Fibroblast of skin of left quadriceps (primary cell): ENCODE measurements around the gene MTCP1.

Source experiments
- DNase-seq, 2 experiments: peaks; one replicate each; pipeline ENCODE4 v3.0.0-alpha.2; 2013; ENCODE audit warnings: low read depth in 2 of 2

MTCP1 gene

DNA sequence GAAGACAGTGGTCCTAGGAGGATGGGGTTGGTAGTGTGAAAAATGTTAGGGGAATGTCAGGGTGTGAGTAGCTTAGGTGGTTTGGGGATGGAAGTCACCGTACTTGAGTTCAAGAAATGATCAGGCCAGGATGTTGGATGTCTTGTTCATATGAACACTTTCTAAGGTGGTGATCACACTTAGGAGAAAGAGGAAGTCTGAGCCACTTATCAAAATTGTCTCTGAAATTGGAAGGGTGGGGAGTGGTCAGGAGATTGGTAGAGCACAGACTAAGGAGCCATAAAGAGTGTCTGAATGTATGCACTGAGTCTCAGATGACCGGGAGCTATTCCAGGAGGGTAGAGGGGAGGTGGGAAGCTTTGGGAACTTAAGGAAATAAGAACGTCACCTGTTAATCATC is 17.3 kb downstream of the MTCP1 start:
- DNase-seq, result no peak

DNA sequence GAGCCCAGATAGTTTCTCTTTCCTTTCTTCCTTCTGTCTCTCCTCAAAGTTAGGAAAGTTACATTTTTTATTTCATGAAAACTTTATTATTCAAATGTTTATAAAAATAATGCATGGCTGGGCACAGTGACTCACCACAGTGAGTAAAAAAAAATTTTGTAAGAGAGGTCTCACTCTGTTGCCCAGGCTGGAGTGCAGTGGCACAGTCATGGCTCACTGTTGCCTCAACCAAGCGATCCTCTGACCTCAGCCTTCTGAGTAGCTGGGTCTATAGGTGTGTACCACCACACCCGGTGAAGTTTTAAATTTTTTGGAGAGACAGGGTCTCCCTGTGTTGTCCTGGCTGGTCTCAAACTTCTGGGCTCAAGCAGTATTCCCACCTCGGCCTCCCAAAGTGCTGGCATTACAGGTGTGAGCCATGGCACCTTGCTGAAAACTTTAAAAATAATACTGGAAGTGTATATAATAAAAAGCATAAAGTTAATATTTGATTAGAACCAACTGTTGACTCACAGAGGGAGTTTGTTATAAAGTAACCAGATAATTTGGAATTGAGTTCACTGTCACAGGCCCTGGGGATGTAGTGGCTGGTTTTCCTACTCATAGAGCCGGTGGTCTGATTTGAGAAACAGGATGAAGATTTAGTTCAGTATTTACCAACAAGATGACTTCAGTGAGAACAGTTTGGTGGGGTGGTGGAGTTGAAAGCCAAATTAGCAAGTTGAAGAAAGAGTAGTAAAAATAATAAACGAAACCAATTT is 18.0 kb downstream of the MTCP1 start:
- DNase-seq, result no peak

DNA sequence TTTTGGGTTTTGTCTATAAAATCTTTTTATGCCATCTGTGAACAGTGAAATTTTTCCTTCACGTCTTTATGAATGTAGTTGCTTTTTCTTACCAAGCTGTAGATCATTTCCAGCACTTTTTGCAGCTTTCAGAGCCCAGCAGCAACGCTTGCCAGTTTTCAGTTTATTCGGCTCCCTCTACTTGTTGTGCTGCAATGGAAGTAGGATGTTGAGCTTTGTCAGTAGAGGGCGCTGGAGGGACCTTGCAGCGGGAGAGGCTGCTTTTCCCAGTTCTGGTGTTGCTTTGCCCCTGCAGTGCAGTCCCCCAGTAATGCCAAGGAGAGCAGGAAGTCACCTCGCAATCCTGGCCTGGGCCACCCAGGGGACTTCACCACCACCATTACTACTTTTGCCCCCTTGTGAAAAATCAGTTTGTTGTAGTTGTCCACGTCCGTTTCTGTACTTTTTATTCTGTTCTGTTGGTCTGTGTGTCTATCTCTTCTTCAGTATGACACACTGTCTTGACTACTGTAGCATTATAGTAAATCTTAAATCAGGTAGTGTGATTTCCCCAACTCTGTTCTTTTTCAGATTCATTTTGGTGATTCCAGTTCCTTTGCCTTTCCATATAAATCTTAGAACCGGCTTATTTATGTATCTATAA is 21.8 kb downstream of the MTCP1 start:
- DNase-seq, result no peak

DNA sequence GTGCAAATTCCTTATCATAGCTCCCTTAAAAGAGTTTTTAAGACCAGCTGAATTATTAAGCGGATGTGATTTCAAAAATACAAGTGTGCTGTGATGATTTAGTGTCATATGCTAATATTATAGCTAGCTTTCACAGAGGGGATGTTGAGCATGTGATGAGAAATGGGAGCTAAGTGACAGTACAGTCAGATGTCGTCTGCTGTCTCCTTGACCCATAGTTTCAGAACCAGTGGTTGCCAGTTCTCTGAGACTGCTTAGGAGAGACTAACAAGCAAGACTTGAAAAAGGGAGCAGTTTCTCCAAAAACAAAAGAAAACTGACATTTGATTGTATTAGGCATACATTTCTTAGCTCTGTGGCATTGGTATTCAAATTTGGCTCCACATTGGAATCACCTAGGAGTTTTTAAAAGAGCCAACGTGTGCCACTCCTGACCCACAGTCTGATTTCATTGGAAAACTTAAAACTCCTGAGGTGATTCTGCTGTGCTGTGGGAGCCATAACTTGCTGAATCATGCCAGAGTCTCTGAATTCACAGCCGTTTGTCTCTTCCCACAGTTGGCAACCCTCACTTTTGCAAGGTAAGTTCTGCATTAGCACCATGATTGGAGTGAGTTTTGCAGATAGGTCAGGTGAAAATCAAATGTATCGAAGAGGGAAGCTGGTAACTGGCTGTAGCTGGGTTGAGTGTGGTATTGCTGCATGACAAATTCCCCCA is 24.0 kb downstream of the MTCP1 start:
- no peak for DNase-seq

DNA sequence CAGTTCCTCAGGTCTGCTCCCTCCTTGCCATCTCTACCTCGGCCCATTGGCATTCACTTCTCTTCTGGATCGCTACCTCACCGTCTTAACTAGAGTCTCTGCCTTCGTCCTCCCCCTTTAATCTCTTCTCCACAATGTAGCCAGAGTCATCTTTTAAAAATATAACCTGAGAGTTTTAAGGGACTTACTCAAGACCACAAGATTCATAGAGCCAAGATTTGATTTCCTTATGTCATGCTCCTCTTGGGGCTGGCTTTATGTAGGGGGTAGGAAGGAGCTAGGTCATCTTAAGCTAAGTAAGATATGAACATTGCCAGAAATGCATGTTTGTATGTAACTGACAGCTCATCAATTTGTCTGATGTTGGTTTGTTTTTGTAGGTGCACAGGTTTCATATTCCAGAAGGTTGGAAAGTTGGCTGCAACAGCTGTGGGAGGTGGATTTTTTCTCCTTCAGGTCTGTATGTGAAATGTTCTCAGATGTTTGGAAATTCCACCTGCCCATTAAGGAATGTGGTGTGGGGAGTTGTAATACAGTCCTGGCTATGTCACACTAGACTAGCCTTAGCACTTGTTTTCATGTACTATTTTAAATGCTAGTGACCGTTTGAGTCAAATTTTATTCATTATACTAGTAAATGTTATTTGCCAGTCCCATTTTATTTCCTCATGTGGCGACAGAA is 24.7 kb downstream of the MTCP1 start:
- DNase-seq, result no peak

DNA sequence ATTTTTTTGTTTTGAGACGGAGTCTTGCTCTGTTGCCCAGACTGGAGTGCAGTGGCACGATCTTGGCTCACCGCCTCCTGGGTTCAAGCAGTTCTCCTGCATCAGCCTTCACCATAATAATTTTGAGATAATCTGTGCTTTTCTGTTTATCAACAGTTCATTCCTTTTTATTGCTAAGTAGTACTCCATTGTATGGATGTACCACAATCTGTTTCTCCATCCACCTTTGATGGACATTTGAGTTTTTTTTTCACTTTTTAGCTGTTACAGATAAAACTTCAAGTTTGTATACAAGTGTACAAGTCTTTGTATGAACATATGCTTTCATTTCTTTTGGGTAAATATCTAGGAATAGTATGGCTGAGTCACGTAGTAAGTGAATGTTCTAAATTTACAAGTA is 35.2 kb downstream of the MTCP1 start:
- no peak for DNase-seq

DNA sequence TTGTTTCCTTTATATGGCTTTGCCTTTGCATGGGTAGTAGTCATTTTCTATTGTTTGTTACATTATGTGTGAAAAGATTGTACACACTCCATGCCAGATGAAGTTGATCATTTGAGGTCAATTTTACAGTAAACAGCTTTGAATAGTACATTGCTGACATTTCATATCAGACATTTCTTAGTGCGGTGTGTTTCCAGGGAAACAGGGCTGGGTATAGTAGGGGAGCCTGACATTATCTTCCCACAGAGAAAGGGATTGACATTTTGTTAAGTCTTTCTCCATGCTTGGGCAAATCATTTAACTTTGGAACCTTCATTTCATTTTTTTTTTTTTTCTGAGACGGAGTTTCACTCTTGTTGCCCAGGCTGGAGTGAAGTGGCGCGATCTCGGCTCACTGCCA is 39.3 kb downstream of the MTCP1 start:
- DNase-seq, result no peak

DNA sequence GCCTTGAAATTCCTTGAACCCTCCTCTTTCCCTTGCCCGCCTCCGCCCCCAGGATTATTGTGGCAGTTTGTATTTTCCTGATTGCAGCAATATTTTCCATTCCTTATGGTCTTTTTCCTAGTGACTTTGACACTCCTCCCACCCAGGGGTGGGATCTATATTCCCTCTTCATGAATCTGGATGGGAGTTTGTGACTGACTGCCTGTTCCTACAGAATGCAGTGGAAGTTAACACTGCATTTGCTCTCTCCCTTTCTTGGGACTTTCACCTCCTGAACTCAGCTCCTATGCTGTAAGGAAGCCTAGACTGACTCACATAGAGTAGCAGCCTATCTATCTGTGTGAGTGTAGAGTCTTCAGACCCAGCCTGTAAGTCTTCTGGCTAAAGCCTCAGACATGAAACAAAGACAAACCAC is 42.1 kb downstream of the MTCP1 start:
- no peak for DNase-seq

DNA sequence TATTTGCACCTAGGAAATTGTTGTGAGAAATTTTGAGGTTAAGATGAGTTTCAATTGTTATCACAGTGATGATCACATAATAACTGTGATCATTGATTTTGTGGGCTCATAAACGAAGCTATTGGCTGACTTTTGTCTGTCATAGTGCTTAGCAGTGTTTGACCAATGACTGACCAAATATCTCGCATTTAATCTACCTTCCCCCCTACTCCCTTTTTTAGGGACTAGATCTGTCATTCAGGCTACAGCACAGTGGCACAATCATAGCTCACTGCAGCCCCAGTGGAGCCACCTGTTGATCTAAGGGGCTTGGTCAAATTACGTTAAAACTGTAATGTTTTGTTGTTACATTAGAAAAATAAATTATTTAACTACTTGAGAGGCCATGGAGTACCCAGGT is 42.8 kb downstream of the MTCP1 start:
- DNase-seq, result no peak

DNA sequence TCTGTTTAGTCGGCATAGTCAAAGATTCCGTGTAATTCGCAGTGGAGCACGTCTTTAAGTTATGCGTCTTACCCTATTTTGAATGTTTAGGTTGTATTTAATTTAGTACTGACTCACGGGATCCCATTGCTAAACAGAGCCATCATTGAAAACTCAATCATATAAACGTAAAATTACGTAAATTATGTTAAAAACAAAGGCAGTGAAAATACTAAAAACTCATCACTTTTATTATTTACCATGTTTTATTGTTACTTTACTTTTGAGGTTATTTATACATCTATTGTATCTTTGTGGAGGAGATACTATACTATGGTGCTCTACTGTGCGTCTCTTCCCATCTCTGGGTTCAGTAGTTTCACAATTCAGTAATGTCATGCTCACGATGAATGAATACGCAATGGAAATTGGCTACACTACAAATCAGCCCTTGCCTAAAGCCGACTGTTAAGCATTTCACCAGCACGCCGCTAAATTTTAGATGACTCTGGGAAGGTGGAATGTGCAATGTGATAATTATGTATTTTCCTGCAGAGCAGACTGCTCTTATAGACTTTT is 43.3 kb downstream of the MTCP1 start:
- peak; percentile 26 to 42 for DNase-seq

DNA sequence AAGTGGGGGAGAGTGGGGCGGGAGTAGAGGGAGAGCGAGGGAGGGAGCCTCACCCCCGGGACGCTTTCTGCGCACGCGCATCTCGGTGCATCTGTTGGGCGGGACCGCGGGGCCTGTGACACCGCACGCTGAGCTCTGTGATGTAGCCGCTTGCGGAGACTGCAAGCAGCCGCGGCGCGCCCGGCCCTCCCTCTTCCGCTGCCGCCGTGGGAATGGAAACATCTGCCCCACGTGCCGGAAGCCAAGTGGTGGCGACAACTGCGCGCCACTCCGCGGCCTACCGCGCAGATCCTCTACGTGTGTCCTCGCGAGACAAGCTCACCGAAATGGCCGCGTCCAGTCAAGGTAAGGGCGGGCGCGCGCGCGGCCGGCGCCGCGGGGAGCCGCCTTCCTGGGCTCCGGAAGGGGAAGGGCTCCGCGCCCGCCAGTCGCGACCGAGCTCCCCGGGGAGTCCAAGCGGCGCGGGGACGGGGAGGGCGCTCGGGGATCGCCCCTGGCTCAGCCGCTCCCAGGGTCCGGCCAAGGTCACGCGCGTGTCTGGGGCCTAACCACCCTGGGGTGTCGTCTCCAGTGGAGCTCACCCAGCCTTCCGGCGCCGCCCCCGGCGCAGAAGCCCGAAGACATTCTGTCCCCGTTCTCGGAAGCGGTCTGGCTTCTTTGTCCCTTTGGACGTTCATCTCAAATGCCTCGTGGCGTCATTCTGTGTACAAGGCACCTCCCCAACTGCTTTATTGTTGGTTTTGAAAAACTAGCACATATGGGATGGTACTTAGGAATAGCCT is 44.0 kb downstream of the MTCP1 start, which contains the start of gene FUNDC2:
Gene FUNDC2, plus strand, starts transcription at position 118 of the 782 bp plus-strand sequence. Its CDS starts 95 bp downstream, at position 213.
- peak; percentile 80 to 82 for DNase-seq

DNA sequence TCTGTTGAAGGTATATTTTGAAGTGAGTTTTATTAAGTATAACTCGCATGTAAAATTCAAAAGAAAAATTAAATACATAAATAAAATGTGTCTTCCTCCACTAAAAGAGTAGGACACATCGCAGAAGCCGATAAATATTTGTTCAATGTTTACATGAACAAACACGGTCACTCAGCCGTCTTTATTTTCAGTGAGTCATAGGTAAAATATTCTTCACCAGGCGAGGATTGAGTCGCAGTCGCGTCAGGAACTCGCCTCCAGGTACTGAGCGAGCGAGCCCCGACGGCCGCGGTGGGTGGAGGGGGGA is 44.6 kb downstream of the MTCP1 start:
- no peak for DNase-seq

DNA sequence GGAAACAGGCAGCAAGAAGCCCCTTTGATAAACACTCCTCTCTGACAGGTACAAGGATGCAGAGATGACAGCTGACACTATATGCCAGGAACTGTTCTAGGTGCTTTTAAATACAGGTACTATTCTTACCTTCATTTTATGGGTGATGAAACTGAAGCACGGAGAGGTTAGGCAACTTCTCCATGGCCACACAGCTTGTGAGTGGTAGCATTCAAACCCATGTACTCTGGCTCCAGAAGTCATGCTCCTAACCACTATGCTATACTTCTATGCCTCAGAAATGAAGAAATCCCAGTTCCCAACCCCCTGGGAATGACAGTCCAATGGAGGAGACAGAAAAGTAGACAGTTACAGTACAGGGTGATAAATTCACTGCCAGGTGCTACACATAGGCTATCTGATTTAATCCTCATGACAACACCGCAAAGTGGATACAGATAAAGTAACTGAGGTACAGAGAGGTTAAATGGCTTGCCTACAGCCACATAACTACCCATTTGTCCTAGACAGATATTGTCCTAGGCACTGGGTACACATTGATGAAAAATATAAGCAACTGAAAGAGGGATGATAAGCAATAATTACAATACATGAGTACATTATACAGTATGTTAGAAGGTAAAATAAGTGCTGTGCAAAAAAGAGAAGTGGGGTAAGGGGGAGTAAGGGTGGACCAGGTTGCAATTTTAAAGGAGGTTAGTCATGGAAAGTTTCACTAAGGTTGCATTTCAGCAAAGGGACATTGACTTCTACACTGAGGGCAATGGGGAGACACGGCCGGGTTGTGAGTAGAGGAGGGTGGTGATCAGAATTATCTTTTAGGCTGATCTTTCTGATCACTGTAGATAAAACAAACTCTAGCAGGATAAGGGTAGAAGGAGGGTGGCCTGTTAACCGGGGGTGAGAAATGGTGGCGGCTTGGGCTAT is 46.8 kb downstream of the MTCP1 start:
- DNase-seq, result no peak

DNA sequence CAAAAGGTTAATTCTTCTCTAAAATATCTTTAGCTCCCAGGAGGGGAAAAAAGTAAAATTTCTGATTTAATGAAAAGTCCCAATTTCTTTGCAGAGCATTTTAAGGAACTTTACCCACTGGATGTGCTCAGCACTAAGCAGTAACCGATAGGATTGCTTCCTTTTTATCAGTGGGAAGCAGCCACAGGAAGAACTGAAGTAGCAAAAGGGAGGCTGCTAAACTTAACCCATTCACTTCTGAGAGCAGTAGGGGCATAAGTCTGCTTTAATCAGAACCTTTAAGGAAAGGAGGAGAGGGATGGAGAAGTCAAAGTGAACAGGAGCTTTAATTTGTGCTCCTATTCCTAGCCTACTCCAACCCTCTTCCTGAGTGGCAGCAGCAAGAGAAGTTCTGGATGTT is 48.4 kb downstream of the MTCP1 start, which contains the start of gene F8:
Gene F8, minus strand, starts transcription at position 139 of the 400 bp plus-strand sequence. CDS start 171 bp downstream, outside the sequence.
- DNase-seq, result no peak

DNA sequence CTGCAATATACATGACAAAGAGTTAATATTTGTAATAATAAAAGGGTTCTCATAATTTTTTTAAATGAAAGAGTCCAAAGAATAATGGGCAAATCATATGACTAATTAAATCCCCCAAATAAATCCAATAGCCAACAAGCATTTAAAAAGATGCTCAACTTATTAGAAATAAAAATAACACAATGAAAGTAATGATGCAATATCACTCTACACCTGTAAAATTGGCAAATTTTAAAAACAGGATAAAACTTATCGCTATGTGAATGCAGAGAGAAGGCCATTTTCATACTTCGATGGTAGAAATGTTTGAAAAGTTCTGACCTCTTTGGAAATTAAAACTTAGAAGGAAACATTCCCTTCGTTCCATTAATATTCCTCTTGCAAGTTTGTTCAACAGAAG is 50.3 kb downstream of the MTCP1 start:
- DNase-seq, result no peak
